Esophagus muscularis mucosa (tissue), 4 donors: ENCODE results near the gene ARRB2.

ENCODE experiments used
- EP300 ChIP-seq: sonication (generic); formaldehyde crosslinking; IDR thresholded peaks from one replicate; pipeline ENCODE4 v1.6.1; 2017; ENCODE audit warnings: antibody characterized with exemption
- POLR2A ChIP-seq: fragments of 450-650 bp; IDR thresholded peaks from one replicate; pipeline ENCODE4 v1.6.1; 2017; ENCODE audit warnings: antibody characterized with exemption, moderate library complexity, mild to moderate bottlenecking, low read depth
- POLR2AphosphoS5 ChIP-seq, 2 donors: sonication (generic); formaldehyde crosslinking; IDR thresholded peaks; one replicate each; pipeline ENCODE4 v1.6.1; 2017; ENCODE audit warnings: antibody characterized with exemption in 2 of 2
- TF ChIP-seq, protein P1 (sequence below), 3 experiments: fragments of 200-600 bp in 2 of 3; fragments of 450-650 bp in 1 of 3; sonication (generic) in 2 of 3; IDR thresholded peaks; one replicate each; pipeline ENCODE4 v1.5.1; 2017 to 2019; ENCODE audit warnings: antibody characterized with exemption in 3 of 3, mild to moderate bottlenecking in 2 of 3, moderate library complexity in 1 of 3

DNA sequence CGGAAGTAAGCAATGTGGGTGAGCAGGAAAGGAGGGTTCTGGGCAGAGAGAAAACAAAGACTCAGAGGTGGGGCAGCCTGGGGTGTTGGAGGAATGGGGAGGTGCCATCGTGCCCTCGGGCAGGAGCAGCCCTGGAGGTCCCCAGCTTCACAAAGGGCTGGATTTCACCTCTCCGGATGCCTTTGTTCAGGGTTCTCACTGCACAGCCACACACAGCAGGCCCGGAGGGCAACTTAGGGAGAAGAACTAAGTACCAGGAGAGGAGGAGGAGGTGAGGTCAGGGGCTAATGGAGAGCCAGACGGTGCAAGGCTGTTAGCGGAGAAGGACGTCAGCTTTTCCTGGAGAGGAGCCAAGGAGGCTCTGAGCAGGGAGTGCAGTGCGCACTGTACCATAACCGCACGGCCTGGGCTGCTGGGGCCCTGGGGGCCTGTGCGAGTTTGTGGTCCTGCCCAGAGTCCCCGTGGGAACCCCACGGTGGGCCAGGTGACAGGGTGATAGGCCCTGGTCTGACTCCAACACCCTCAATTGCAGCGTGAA is 9.3 kb downstream of the ARRB2 start:
- TF ChIP-seq, protein P1, sequence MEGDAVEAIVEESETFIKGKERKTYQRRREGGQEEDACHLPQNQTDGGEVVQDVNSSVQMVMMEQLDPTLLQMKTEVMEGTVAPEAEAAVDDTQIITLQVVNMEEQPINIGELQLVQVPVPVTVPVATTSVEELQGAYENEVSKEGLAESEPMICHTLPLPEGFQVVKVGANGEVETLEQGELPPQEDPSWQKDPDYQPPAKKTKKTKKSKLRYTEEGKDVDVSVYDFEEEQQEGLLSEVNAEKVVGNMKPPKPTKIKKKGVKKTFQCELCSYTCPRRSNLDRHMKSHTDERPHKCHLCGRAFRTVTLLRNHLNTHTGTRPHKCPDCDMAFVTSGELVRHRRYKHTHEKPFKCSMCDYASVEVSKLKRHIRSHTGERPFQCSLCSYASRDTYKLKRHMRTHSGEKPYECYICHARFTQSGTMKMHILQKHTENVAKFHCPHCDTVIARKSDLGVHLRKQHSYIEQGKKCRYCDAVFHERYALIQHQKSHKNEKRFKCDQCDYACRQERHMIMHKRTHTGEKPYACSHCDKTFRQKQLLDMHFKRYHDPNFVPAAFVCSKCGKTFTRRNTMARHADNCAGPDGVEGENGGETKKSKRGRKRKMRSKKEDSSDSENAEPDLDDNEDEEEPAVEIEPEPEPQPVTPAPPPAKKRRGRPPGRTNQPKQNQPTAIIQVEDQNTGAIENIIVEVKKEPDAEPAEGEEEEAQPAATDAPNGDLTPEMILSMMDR (IDR thresholded peaks at IDR 0.05) = no peak
- TF ChIP-seq POLR2AphosphoS5 (IDR thresholded peaks at IDR 0.05) = no peak
- no peak for TF ChIP-seq POLR2A
- TF ChIP-seq EP300 = no peak
